GM23248 (cell line): ENCODE data around the gene ACACB. TPM values are rescaled to one million over a fixed set of nuclear protein-coding genes. Genes with fewer than 3 reads are reported as not detected.

Experiments used
- DNase-seq: peaks from one replicate; pipeline ENCODE4 v3.0.0-alpha.2; 2015
- H2AFZ ChIP-seq: fragments of 200-600 bp; sonication (generic); 2 replicates; pipeline ENCODE4 v1.6.1; 2016; ENCODE audit warnings: antibody characterized with exemption
- H3F3A ChIP-seq: fragments of 200-600 bp; sonication (generic); 2 replicates; pipeline ENCODE4 v1.6.1; 2016; ENCODE audit warnings: mild to moderate bottlenecking, antibody characterized with exemption, mixed run types; ENCODE audit not compliant: insufficient read depth
- H3K27ac ChIP-seq: fragments of 200-600 bp; sonication (generic); 2 replicates; pipeline ENCODE4 v1.5.1; 2016; ENCODE audit warnings: mild to moderate bottlenecking
- H3K27me3 ChIP-seq: fragments of 200-600 bp; sonication (generic); replicated peaks from 2 replicates; pipeline ENCODE4 v1.6.1; 2016; ENCODE audit warnings: mild to moderate bottlenecking; ENCODE audit not compliant: insufficient read depth
- H3K36me3 ChIP-seq: fragments of 200-600 bp; sonication (generic); 2 replicates; pipeline ENCODE4 v1.6.1; 2016; ENCODE audit warnings: low read depth, mild to moderate bottlenecking
- H3K4me1 ChIP-seq: fragments of 200-600 bp; sonication (generic); 2 replicates; pipeline ENCODE4 v1.6.1; 2016; ENCODE audit warnings: mild to moderate bottlenecking; ENCODE audit not compliant: insufficient read depth
- H3K4me2 ChIP-seq: fragments of 200-600 bp; sonication (generic); one replicate; pipeline ENCODE4 v1.6.1; 2016; ENCODE audit warnings: mild to moderate bottlenecking; ENCODE audit not compliant: unreplicated experiment
- H3K4me3 ChIP-seq: fragments of 200-600 bp; sonication (generic); 2 replicates; pipeline ENCODE4 v1.5.1; 2016; ENCODE audit warnings: mild to moderate bottlenecking
- H3K79me2 ChIP-seq: fragments of 200-600 bp; sonication (generic); 2 replicates; pipeline ENCODE4 v1.6.1; 2016; ENCODE audit warnings: mild to moderate bottlenecking; ENCODE audit not compliant: insufficient read depth
- H3K9ac ChIP-seq: fragments of 200-600 bp; sonication (generic); 2 replicates; pipeline ENCODE4 v1.6.1; 2016; ENCODE audit warnings: mild to moderate bottlenecking
- H3K9me2 ChIP-seq: fragments of 200-600 bp; sonication (generic); 2 replicates; pipeline ENCODE4 v1.6.1; 2016; ENCODE audit warnings: mixed run types, mild to moderate bottlenecking, moderate library complexity; ENCODE audit not compliant: insufficient read depth
- H3K9me3 ChIP-seq: fragments of 200-600 bp; sonication (generic); one replicate; pipeline ENCODE4 v1.6.1; 2017; ENCODE audit warnings: low read depth
- H4K20me1 ChIP-seq: fragments of 200-600 bp; sonication (generic); 2 replicates; pipeline ENCODE4 v1.6.0; 2016; ENCODE audit not compliant: insufficient read depth
- EZH2 ChIP-seq: fragments of 200-600 bp; sonication (generic); IDR thresholded peaks from 2 replicates; pipeline ENCODE4 v1.6.1; 2018; ENCODE audit warnings: antibody characterized with exemption, mild to moderate bottlenecking; ENCODE audit not compliant: insufficient read depth, poor library complexity, severe bottlenecking
- EZH2phosphoT487 ChIP-seq: fragments of 200-600 bp; sonication (generic); IDR thresholded peaks from 2 replicates; pipeline ENCODE4 v1.6.1; 2018; ENCODE audit warnings: antibody characterized with exemption, moderate library complexity, mild to moderate bottlenecking, low read depth; ENCODE audit not compliant: insufficient read depth
- WGBS, 2 experiments: methylation state at CpG; one replicate each; pipeline ENCODE4 v1.1.6; 2015 to 2017; ENCODE audit warnings: low lambda C conversion rate in 2 of 2, low coverage in 1 of 2; ENCODE audit errors: missing lambda C conversion rate in 2 of 2; 5-methylcytosine and 5-hydroxymethylcytosine counted together
- in situ Hi-C: fragments of 300-500 bp; cut with MboI; formaldehyde crosslinking; loops from 2 replicates; pipeline ENCODE4 v1.15.0; 2020
- polyA plus RNA-seq: library from polyadenylated mRNA; unstranded; fragments of >200 nt; fragmentation: Nextera tagmentation; extraction: Ambion mirVana; gene quantifications from 2 replicates; pipeline ENCODE4 v1.2.1, GENCODE V29; 2016
- total RNA-seq: library from RNA; depleted of rRNA; stranded (reverse); fragments of >200 nt; shearing (Covaris generic); gene quantifications from 2 replicates; pipeline ENCODE4 v1.2.3, GENCODE V29; 2014

Gene ACACB
- total and polyA plus RNA-seq, 2 experiments from 2014 or later, result 0.66 to 4.1 TPM

GRCh38 chr12:109273354-109273753, 157.0 kb downstream of the ACACB start:
- Histone ChIP-seq H4K20me1 (no peaks in the 10 kb centered on the region), H3K79me2 (no peaks in the 10 kb centered on the region), H3K9ac (no peak overlapping the region), H3K9me2 (no peaks in the 10 kb centered on the region), H3K36me3 (no peaks in the 10 kb centered on the region), H3K9me3 (no peaks in the 10 kb centered on the region), H3K4me1 (no peaks in the 10 kb centered on the region), H3K4me2 (no peak overlapping the region), H3K27me3 (peaks cover 13% of the 10 kb centered on the region; the same call in 1 of the 2 replicates), H3F3A (no peaks in the 10 kb centered on the region), H2AFZ (no peak overlapping the region), H3K27ac (no peak overlapping the region), H3K4me3 (no peak overlapping the region)
- WGBS, 2 experiments, result 59 to 63% methylated on average over 15 to 16 of the region's 16 CpGs
- DNase-seq, result no peak
- TF ChIP-seq EZH2phosphoT487 (no peak), EZH2 (no peak)
- in situ Hi-C loops, result no loop called here

GRCh38 chr12:109274381-109274780, 158.0 kb downstream of the ACACB start:
- Histone ChIP-seq H3K4me3 (no peak overlapping the region), H3K36me3 (no peaks in the 10 kb centered on the region), H3K4me2 (no peak overlapping the region), H3K9me3 (no peaks in the 10 kb centered on the region), H3K4me1 (no peaks in the 10 kb centered on the region), H3K9ac (no peak overlapping the region), H3K27ac (no peak overlapping the region), H4K20me1 (no peaks in the 10 kb centered on the region), H3K9me2 (no peaks in the 10 kb centered on the region), H2AFZ (no peak overlapping the region), H3K79me2 (no peaks in the 10 kb centered on the region), H3F3A (no peaks in the 10 kb centered on the region), H3K27me3 (peaks cover 13% of the 10 kb centered on the region; the same call in 1 of the 2 replicates)
- in situ Hi-C loops, result no loop called here
- DNase-seq, result no peak
- 73 to 86% methylated on average over 1 of the region's 1 CpG for WGBS, 2 experiments
- TF ChIP-seq EZH2phosphoT487, result no peak
- TF ChIP-seq EZH2, result no peak

- Histone ChIP-seq H3K4me2 (no peak overlapping the region), H2AFZ (no peak overlapping the region), H3K4me1 (no peaks in the 10 kb centered on the region), H3K27ac (no peak overlapping the region), H3K9me3 (no peaks in the 10 kb centered on the region), H3K9ac (no peak overlapping the region), H3K27me3 (peaks cover 13% of the 10 kb centered on the region; the same call in 1 of the 2 replicates), H3K4me3 (no peak overlapping the region), H4K20me1 (no peaks in the 10 kb centered on the region), H3K79me2 (no peaks in the 10 kb centered on the region), H3K36me3 (no peaks in the 10 kb centered on the region), H3F3A (no peaks in the 10 kb centered on the region), H3K9me2 (no peaks in the 10 kb centered on the region)
- WGBS, 2 experiments, result 54 to 58% methylated on average over 4 of the region's 4 CpGs
- DNase-seq, result no peak
- TF ChIP-seq EZH2phosphoT487 (no peak), EZH2 (no peak)
- in situ Hi-C loops, result no loop called here
Observed at GRCh38 chr12:109275173-109275572, 158.8 kb downstream of the ACACB start.

GRCh38 chr12:109276160-109276559, 159.8 kb downstream of the ACACB start:
- Histone ChIP-seq H3K9ac (no peak overlapping the region), H3K9me2 (no peaks in the 10 kb centered on the region), H3K4me1 (no peaks in the 10 kb centered on the region), H3K4me3 (no peak overlapping the region), H3K27me3 (peaks cover 13% of the 10 kb centered on the region; the same call in 1 of the 2 replicates), H3F3A (no peaks in the 10 kb centered on the region), H3K36me3 (no peaks in the 10 kb centered on the region), H3K4me2 (no peak overlapping the region), H2AFZ (no peak overlapping the region), H3K9me3 (no peaks in the 10 kb centered on the region), H3K79me2 (no peaks in the 10 kb centered on the region), H4K20me1 (no peaks in the 10 kb centered on the region), H3K27ac (no peak overlapping the region)
- in situ Hi-C loops, result no loop called here
- 92 to 94% methylated on average over 5 of the region's 5 CpGs for WGBS, 2 experiments
- DNase-seq, result no peak
- TF ChIP-seq EZH2phosphoT487, result no peak
- no peak for TF ChIP-seq EZH2
